Measurements from ENCODE around the gene MYL2. TPM values are rescaled to one million over a fixed set of nuclear protein-coding genes. Genes with fewer than 3 reads are reported as not detected.

The MYL2 gene
- total RNA-seq, 4 donors from 2014 or later, result not detected

DNA sequence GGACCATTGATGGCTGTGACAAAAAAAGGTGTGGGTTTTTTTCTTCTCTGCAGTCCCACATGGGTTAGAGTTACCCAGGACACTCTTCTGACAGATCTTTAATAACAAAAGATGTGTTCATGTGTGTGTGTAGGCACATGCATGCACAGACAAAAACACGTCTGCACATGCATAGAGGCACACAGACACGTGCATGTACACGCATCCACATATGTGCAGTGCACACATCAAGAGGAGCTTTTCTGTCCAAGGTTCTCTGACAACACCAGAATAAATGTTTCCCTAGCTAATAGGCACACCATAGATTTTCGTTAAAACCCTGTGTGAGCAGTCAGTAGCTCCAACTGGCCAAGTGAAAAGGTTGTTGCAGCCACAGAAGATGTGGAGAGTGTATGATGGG lies 2.8 kb upstream of the MYL2 start:
- Histone ChIP-seq H3K9me3 (no peaks in the 10 kb centered on the region), H3K4me3 (no peak overlapping the region), H3K36me3 (no peaks in the 10 kb centered on the region), H3K27me3 (no peaks in the 10 kb centered on the region), H3K4me1 (no peaks in the 10 kb centered on the region), H3K27ac (no peak overlapping the region)
- no peak for DNase-seq (ENCODE audit: low spot score in 2 of 2)
- TF ChIP-seq EP300 (IDR thresholded peaks at IDR 0.05) (no peak), POLR2A (IDR thresholded peaks at IDR 0.05) (no peak)
- TF ChIP-seq, protein P1, sequence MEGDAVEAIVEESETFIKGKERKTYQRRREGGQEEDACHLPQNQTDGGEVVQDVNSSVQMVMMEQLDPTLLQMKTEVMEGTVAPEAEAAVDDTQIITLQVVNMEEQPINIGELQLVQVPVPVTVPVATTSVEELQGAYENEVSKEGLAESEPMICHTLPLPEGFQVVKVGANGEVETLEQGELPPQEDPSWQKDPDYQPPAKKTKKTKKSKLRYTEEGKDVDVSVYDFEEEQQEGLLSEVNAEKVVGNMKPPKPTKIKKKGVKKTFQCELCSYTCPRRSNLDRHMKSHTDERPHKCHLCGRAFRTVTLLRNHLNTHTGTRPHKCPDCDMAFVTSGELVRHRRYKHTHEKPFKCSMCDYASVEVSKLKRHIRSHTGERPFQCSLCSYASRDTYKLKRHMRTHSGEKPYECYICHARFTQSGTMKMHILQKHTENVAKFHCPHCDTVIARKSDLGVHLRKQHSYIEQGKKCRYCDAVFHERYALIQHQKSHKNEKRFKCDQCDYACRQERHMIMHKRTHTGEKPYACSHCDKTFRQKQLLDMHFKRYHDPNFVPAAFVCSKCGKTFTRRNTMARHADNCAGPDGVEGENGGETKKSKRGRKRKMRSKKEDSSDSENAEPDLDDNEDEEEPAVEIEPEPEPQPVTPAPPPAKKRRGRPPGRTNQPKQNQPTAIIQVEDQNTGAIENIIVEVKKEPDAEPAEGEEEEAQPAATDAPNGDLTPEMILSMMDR (IDR thresholded peaks at IDR 0.05), result no peak
- WGBS, 2 donors, result 87 to 92% methylated on average over 4 of the region's 4 CpGs

DNA sequence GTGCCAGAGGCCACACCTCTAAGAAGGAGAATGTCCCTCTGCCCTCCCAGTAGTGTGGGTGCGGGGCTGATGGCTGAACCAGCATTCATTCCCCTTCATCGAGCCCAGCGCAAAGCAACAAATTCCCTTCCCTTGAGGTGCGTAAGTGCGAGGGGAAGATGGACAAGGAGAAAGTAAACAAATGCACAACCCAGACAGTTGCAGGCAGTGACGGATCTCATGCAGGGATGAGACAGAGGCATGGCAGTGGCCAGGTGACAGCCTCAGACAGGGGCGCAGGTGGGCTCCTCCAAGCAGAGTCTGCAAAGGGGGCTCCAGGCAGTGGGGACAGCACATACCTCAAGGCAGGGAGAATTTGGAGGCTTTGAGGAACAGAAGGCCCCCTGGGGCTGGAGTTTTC lies 2.3 kb upstream of the MYL2 start:
- 63 to 65% methylated on average over 7 of the region's 7 CpGs for WGBS, 2 donors
- Histone ChIP-seq H3K4me1 (no peaks in the 10 kb centered on the region), H3K36me3 (no peaks in the 10 kb centered on the region), H3K9me3 (no peaks in the 10 kb centered on the region), H3K27ac (no peak overlapping the region), H3K4me3 (no peak overlapping the region), H3K27me3 (no peaks in the 10 kb centered on the region)
- no peak for DNase-seq (ENCODE audit: low spot score in 2 of 2)
- TF ChIP-seq POLR2A (IDR thresholded peaks at IDR 0.05), result no peak
- TF ChIP-seq EP300 (IDR thresholded peaks at IDR 0.05), result no peak
- TF ChIP-seq, protein P1 (IDR thresholded peaks at IDR 0.05), result no peak

DNA sequence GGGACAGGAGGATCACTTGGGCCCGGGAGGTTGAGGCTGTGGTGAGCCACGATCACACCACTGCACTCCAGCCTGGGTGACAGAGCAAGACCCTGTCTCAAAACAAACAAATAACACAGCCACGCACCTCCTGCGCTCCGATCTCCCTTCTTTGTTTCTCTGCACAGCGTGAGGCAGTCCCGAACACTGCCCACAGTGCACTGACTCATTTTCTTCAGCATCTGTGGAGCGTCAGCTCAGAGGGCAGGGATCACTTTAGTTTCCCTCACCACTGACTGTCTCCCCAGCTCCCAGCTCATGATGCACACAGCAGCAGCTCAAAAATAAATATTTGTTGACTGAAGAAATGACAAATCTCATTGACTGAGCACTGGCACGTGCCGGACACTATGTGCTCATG lies 883 bp upstream of the MYL2 start:
- no peaks in the 10 kb centered on the region for H3K4me1 ChIP-seq
- H3K4me3 ChIP-seq, result no peak overlapping the region
- no peaks in the 10 kb centered on the region for H3K27me3 ChIP-seq
- H3K36me3 ChIP-seq, result no peaks in the 10 kb centered on the region
- no peak overlapping the region for H3K27ac ChIP-seq
- no peak for DNase-seq (ENCODE audit: low spot score in 2 of 2)
- WGBS, 2 donors, result 64 to 69% methylated on average over 10 of the region's 10 CpGs
- no peaks in the 10 kb centered on the region for H3K9me3 ChIP-seq
- TF ChIP-seq EP300 (IDR thresholded peaks at IDR 0.05), result no peak
- no peak for TF ChIP-seq POLR2A (IDR thresholded peaks at IDR 0.05)
- TF ChIP-seq, protein P1 (IDR thresholded peaks at IDR 0.05), result no peak

DNA sequence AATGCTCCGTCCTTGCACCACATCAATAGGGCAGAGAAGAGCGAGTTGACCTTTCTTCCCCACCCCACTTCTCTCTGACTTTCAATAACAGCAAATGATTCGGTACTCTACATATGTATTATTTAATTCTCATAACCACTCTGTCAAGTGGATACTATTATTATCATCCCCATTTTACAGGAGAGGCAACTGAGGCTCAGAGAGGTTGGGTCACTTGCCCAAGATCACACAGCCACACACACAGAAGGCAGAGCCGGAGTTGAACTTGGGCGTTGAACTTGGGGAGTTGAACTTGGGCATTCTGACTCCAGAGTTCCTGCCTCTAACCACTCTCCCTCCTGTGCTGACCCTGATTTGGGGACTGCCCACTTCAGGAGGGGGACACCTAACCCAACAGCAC lies 659 bp downstream of the MYL2 start:
- no peaks in the 10 kb centered on the region for H3K36me3 ChIP-seq
- no peaks in the 10 kb centered on the region for H3K4me1 ChIP-seq
- H3K9me3 ChIP-seq, result no peaks in the 10 kb centered on the region
- no peaks in the 10 kb centered on the region for H3K27me3 ChIP-seq
- no peak overlapping the region for H3K4me3 ChIP-seq
- WGBS, 2 donors, result 80 to 83% methylated on average over 5 of the region's 5 CpGs
- no peak for TF ChIP-seq POLR2A (IDR thresholded peaks at IDR 0.05)
- no peak for TF ChIP-seq EP300 (IDR thresholded peaks at IDR 0.05)
- TF ChIP-seq, protein P1 (IDR thresholded peaks at IDR 0.05), result no peak
- no peak for DNase-seq (ENCODE audit: low spot score in 2 of 2)
- no peak overlapping the region for H3K27ac ChIP-seq

DNA sequence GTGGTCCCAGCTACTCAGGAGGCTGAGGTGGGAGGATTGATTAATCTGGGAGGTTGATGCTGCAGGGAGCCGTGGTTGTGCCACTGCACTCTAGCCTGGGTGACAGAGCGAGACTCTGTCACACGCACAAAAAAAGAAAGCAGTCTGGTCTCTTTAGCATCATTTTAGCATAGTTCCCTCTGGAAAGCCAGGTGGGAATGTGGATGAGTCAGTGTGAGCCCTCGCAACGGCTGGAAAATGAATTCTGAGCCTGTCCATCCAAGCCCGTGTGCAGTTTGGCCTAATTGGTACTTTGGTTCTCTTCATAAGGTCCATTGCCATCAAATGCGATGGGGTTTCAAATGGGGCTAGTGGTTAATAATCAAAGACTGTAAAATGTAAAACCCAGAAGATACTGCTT lies 2.4 kb downstream of the MYL2 start:
- Histone ChIP-seq H3K4me3 (no peak overlapping the region), H3K9me3 (no peaks in the 10 kb centered on the region), H3K27ac (no peak overlapping the region), H3K36me3 (no peaks in the 10 kb centered on the region), H3K27me3 (no peaks in the 10 kb centered on the region), H3K4me1 (no peaks in the 10 kb centered on the region)
- 80 to 83% methylated on average over 7 of the region's 7 CpGs for WGBS, 2 donors
- no peak for DNase-seq (ENCODE audit: low spot score in 2 of 2)
- no peak for TF ChIP-seq POLR2A (IDR thresholded peaks at IDR 0.05)
- TF ChIP-seq, protein P1 (IDR thresholded peaks at IDR 0.05), result no peak
- no peak for TF ChIP-seq EP300 (IDR thresholded peaks at IDR 0.05)

Measured in tibial nerve (tissue), 4 donors.